ENCODE measurements around the gene CYBA. TPM values are rescaled to one million over a fixed set of nuclear protein-coding genes. Genes with fewer than 3 reads are reported as not detected.

CYBA gene
- total and polyA plus RNA-seq, 9 of the 15 experiments (the other 6 are each of a cell fraction or from before 2014, with no cell fraction given) = 0.34 to 683 (median 93.0) TPM

DNA sequence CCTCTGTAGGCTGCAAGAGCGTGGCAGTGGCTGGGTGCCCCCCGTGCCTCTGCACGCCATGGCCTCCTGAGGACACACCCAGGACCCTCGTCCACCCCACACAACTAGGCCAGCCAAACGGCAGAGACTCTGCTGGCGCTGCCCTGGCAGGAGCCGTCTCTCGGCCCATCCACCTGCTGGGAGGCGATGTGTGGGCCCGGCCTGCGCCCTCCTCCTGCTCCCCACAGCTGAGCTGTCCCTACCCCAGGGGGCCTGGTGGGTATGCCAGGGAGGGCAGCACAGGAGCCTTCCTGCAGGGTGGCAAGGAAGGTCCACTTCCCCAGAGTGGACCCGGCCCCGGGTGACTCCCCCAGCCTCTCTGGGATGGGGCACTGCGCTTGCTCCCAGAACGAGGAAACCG is 48.3 kb upstream of the CYBA start:
- ATAC-seq (no peak), DNase-seq (ENCODE audit: extremely low read depth in 1 of 4, low spot score in 3 of 4) (no peak), FAIRE-seq (no peak)
- peaks cover 10 to 88% of the 10 kb centered on the region in 2 experiments for H3K4me1 ChIP-seq (replicated peaks in 1 of 2; ENCODE audit: control insufficient read depth in 2 of 2, insufficient read depth in 2 of 2, low read length in 2 of 2)
- H4K20me1 ChIP-seq (replicated peaks; ENCODE audit: control insufficient read depth, insufficient read depth, low read length) = peaks cover 6% of the 10 kb centered on the region; the same call in 1 of the 2 replicates
- in situ Hi-C loops (cut with MboI) (no loop called here), intact Hi-C loops (cut with micrococcal nuclease) (no loop called here)
- H3K9me3 ChIP-seq (replicated peaks; ENCODE audit: control insufficient read depth, insufficient read depth, low read depth, low read length) = no peaks in the 10 kb centered on the region
- H3K79me2 ChIP-seq (ENCODE audit: control insufficient read depth, insufficient read depth, low read length) = peaks cover 31% of the 10 kb centered on the region
- no peak overlapping the region for H3K4me2 ChIP-seq (ENCODE audit: insufficient read depth, low read length)
- no peak overlapping the region for H2AFZ ChIP-seq (ENCODE audit: low read depth, low read length)
- H3K27ac ChIP-seq (ENCODE audit: extremely low read depth, low read depth, low read length) = no peak overlapping the region
- POLR2A ChIA-PET = no interaction called here
- H3K27me3 ChIP-seq (ENCODE audit: control insufficient read depth in 2 of 2, insufficient read depth in 2 of 2, low read length in 2 of 2) = no peaks in the 10 kb centered on the region
- TF ChIP-seq POLR2AphosphoS2 (IDR thresholded peaks at IDR 0.05; ENCODE audit: low read length) (no peak), ZNF311 (CRISPR knock-in tag; IDR thresholded peaks at IDR 0.05) (no peak), POLR2G (IDR thresholded peaks at IDR 0.05; ENCODE audit: low read depth, low read length) (peak; percentile 31; the same call in 1 of the 2 replicates), RBFOX2 (IDR thresholded peaks at IDR 0.05; ENCODE audit: low read depth, low read length) (0 out of 2 replicates have a peak, but pooled peaks have one; percentile 3)
- no peak overlapping the region for H3K9ac ChIP-seq (ENCODE audit: insufficient read depth in 1 of 2, low read depth in 2 of 2, low read length in 2 of 2)
- H3K36me3 ChIP-seq (ENCODE audit: control insufficient read depth, insufficient read depth, low read length) = peaks cover 75% of the 10 kb centered on the region; the same call in 1 of the 3 replicates
- CTCF ChIA-PET (ENCODE audit: low intra/inter-chr PET ratio) = no interaction called here
- WGBS (ENCODE audit: insufficient coverage, low coverage, missing lambda C conversion rate) = 93% methylated on average over 15 of the region's 16 CpGs
- no peaks in the 10 kb centered on the region for H3K9me1 ChIP-seq (ENCODE audit: control insufficient read depth, insufficient read depth, low read length)
- BruUV-seq (replicated peaks) = no TSS peak
- H3K4me3 ChIP-seq = no peak overlapping the region

DNA sequence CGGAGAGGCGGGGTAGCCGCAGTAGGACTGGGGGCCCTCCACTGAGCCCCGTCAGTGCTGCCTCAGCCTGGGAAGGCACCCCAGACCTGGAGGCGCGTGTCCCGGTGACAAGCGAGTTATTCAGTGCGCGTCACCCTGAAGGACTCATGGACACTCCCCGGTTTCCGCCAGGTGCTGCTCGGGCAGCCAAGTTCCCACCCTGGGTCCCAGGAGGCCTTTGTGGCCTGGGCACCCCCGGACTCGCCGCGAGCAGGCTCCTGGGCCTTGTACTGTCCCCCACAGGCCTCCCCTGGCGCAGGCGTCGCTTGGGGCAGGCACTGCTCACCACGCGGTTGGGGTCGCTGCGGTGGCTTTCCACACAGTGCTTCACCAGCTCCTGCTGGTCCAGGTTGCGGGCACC is 47.8 kb upstream of the CYBA start:
- FAIRE-seq (no peak), ATAC-seq (no peak), DNase-seq (ENCODE audit: extremely low read depth in 1 of 4, low spot score in 3 of 4) (no peak)
- Histone ChIP-seq H3K4me1 (replicated peaks in 1 of 2; ENCODE audit: control insufficient read depth in 2 of 2, insufficient read depth in 2 of 2, low read length in 2 of 2) (peaks cover 10 to 88% of the 10 kb centered on the region in 2 experiments), H3K4me2 (ENCODE audit: insufficient read depth, low read length) (no peak overlapping the region), H2AFZ (ENCODE audit: low read depth, low read length) (no peak overlapping the region), H3K9me1 (ENCODE audit: control insufficient read depth, insufficient read depth, low read length) (no peaks in the 10 kb centered on the region), H3K27me3 (ENCODE audit: control insufficient read depth in 2 of 2, insufficient read depth in 2 of 2, low read length in 2 of 2) (no peaks in the 10 kb centered on the region), H3K9me3 (replicated peaks; ENCODE audit: control insufficient read depth, insufficient read depth, low read depth, low read length) (no peaks in the 10 kb centered on the region), H3K27ac (ENCODE audit: extremely low read depth, low read depth, low read length) (no peak overlapping the region), H3K79me2 (ENCODE audit: control insufficient read depth, insufficient read depth, low read length) (peaks cover 25% of the 10 kb centered on the region), H3K9ac (ENCODE audit: insufficient read depth in 1 of 2, low read depth in 2 of 2, low read length in 2 of 2) (no peak overlapping the region), H3K4me3 (no peak overlapping the region), H4K20me1 (replicated peaks; ENCODE audit: control insufficient read depth, insufficient read depth, low read length) (peaks cover under 1% of the 10 kb centered on the region; the same call in 1 of the 2 replicates), H3K36me3 (ENCODE audit: control insufficient read depth, insufficient read depth, low read length) (peaks cover 73% of the 10 kb centered on the region; the same call in 1 of the 3 replicates)
- BruUV-seq (replicated peaks) = no TSS peak
- WGBS (ENCODE audit: insufficient coverage, low coverage, missing lambda C conversion rate) = 95% methylated on average over 25 of the region's 25 CpGs
- intact Hi-C loops (cut with micrococcal nuclease) = no loop called here
- ChIA-PET POLR2A (interaction anchor here (0.9 kb wide), 1 partner anchor 9 kb away, joined by 3 read pairs; no protein-coding TSS in a partner anchor), CTCF (ENCODE audit: low intra/inter-chr PET ratio) (interaction anchor here (0.8 kb wide), 1 partner anchor 87 kb away, joined by 3 read pairs; no protein-coding TSS in a partner anchor)
- in situ Hi-C loops (cut with MboI) = no loop called here
- TF ChIP-seq FOXA3 (CRISPR knock-in tag; conservative IDR thresholded peaks at IDR 0.05 in 1 of 2, IDR thresholded peaks at IDR 0.05 in 1 of 2) (no peak), RBFOX2 (IDR thresholded peaks at IDR 0.05; ENCODE audit: low read depth, low read length) (0 out of 2 replicates have a peak, but pooled peaks have one; percentile 0)
- TF ChIP-seq, protein P1, sequence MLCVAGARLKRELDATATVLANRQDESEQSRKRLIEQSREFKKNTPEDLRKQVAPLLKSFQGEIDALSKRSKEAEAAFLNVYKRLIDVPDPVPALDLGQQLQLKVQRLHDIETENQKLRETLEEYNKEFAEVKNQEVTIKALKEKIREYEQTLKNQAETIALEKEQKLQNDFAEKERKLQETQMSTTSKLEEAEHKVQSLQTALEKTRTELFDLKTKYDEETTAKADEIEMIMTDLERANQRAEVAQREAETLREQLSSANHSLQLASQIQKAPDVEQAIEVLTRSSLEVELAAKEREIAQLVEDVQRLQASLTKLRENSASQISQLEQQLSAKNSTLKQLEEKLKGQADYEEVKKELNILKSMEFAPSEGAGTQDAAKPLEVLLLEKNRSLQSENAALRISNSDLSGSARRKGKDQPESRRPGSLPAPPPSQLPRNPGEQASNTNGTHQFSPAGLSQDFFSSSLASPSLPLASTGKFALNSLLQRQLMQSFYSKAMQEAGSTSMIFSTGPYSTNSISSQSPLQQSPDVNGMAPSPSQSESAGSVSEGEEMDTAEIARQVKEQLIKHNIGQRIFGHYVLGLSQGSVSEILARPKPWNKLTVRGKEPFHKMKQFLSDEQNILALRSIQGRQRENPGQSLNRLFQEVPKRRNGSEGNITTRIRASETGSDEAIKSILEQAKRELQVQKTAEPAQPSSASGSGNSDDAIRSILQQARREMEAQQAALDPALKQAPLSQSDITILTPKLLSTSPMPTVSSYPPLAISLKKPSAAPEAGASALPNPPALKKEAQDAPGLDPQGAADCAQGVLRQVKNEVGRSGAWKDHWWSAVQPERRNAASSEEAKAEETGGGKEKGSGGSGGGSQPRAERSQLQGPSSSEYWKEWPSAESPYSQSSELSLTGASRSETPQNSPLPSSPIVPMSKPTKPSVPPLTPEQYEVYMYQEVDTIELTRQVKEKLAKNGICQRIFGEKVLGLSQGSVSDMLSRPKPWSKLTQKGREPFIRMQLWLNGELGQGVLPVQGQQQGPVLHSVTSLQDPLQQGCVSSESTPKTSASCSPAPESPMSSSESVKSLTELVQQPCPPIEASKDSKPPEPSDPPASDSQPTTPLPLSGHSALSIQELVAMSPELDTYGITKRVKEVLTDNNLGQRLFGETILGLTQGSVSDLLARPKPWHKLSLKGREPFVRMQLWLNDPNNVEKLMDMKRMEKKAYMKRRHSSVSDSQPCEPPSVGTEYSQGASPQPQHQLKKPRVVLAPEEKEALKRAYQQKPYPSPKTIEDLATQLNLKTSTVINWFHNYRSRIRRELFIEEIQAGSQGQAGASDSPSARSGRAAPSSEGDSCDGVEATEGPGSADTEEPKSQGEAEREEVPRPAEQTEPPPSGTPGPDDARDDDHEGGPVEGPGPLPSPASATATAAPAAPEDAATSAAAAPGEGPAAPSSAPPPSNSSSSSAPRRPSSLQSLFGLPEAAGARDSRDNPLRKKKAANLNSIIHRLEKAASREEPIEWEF (CRISPR knock-in tag; IDR thresholded peaks at IDR 0.05) = no peak
- TF ChIP-seq, protein P2, sequence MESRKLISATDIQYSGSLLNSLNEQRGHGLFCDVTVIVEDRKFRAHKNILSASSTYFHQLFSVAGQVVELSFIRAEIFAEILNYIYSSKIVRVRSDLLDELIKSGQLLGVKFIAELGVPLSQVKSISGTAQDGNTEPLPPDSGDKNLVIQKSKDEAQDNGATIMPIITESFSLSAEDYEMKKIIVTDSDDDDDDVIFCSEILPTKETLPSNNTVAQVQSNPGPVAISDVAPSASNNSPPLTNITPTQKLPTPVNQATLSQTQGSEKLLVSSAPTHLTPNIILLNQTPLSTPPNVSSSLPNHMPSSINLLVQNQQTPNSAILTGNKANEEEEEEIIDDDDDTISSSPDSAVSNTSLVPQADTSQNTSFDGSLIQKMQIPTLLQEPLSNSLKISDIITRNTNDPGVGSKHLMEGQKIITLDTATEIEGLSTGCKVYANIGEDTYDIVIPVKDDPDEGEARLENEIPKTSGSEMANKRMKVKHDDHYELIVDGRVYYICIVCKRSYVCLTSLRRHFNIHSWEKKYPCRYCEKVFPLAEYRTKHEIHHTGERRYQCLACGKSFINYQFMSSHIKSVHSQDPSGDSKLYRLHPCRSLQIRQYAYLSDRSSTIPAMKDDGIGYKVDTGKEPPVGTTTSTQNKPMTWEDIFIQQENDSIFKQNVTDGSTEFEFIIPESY (CRISPR knock-in tag; IDR thresholded peaks at IDR 0.05) = peak; percentile 57; the same call in 1 of the 2 replicates
